Panc1 (cell line): ENCODE data around the gene TMEM86A. TPM values are rescaled to one million over a fixed set of nuclear protein-coding genes. Genes with fewer than 3 reads are reported as not detected.
"Not testable (repeated sequence)": the region's sequence is repeated elsewhere in the genome, so short reads cannot be mapped to it uniquely, and the experiment has no call there.

Experiments used
- ATAC-seq: fragments of 200-7000 bp; cut with Tn5 transposase; 2 replicates; pipeline ENCODE4 v1.9.1; 2020; ENCODE audit warnings: mild to moderate bottlenecking, moderate library complexity
- BruUV-seq: library from RNA; stranded (reverse); fragments of 400-500 nt; replicated peaks from 2 replicates; lab custom pipeline; 2021; lab: Mats Ljungman, UMichigan
- CTCF ChIA-PET: fragments of 300-600 bp; sonication (Branson Sonifier 250); formaldehyde crosslinking; loops from one replicate; lab custom pipeline; 2022; ENCODE audit warnings: antibody characterized with exemption; lab: Charles Lee
- POLR2A ChIA-PET: fragments of 300-600 bp; sonication (Branson Sonifier 250); formaldehyde crosslinking; loops from one replicate; lab custom pipeline; 2022; ENCODE audit warnings: antibody characterized with exemption; lab: Charles Lee
- DNase-seq: peaks from one replicate; pipeline ENCODE4 v3.0.0-alpha.2; 2010; ENCODE audit warnings: low read depth, low spot score
- H3K27ac ChIP-seq: 2 replicates; pipeline ENCODE4 v1.5.1; 2011; ENCODE audit warnings: mild to moderate bottlenecking, low read length, inconsistent platforms
- H3K27me3 ChIP-seq: fragments of 200-500 bp; sonication (Bioruptor generic); 2 replicates; pipeline ENCODE4 v1.6.0; 2014; ENCODE audit warnings: low read length, inconsistent platforms; ENCODE audit not compliant: control insufficient read depth, insufficient read depth
- H3K36me3 ChIP-seq: fragments of 200-500 bp; sonication (Bioruptor generic); 2 replicates; pipeline ENCODE4 v1.5.1; 2014; ENCODE audit warnings: inconsistent platforms, mild to moderate bottlenecking, low read length, moderate library complexity; ENCODE audit not compliant: control insufficient read depth, insufficient read depth
- H3K4me1 ChIP-seq: 2 replicates; pipeline ENCODE4 v1.5.1; 2011; ENCODE audit warnings: inconsistent platforms, mild to moderate bottlenecking, low read length, moderate library complexity; ENCODE audit not compliant: control insufficient read depth, insufficient read depth
- H3K4me3 ChIP-seq, 2 experiments: 2 replicates each; pipeline ENCODE4 v1.5.1; 2011 to 2012; ENCODE audit warnings: low read depth in 2 of 2, low read length in 2 of 2, mild to moderate bottlenecking in 2 of 2, inconsistent platforms in 1 of 2, moderate library complexity in 1 of 2
- H3K9me3 ChIP-seq: fragments of 200-500 bp; sonication (Bioruptor generic); 2 replicates; pipeline ENCODE4 v1.5.1; 2014; ENCODE audit warnings: low read depth, mild to moderate bottlenecking, inconsistent platforms, low read length, moderate library complexity; ENCODE audit not compliant: control insufficient read depth, insufficient read depth
- POLR2AphosphoS5 ChIP-seq: IDR thresholded peaks from 2 replicates; pipeline ENCODE4 v1.6.1; 2012; ENCODE audit warnings: mild to moderate bottlenecking, low read depth, low read length, moderate library complexity
- SIN3A ChIP-seq: IDR thresholded peaks from 2 replicates; pipeline ENCODE4 v1.6.1; 2012; ENCODE audit warnings: low read depth, mild to moderate bottlenecking, low read length, moderate library complexity, borderline replicate concordance; ENCODE audit not compliant: insufficient read depth
- TCF7L2 ChIP-seq: IDR thresholded peaks from 2 replicates; pipeline ENCODE4 v1.6.1; 2011; ENCODE audit warnings: mild to moderate bottlenecking, low read depth, low read length, inconsistent platforms
- in situ Hi-C: cut with HindIII; loops from 2 replicates; pipeline ENCODE4 v1.10.0; 2016; ENCODE audit warnings: low sequenced_read_pairs, low pct_unique_long_range_greater_than_20kb
- intact Hi-C: fragments of 100-400 bp; cut with micrococcal nuclease; formaldehyde crosslinking; loops from one replicate; pipeline ENCODE4 v1.10.0; 2022; ENCODE audit not compliant: unreplicated experiment
- total RNA-seq: library from RNA; stranded (reverse); gene quantifications from one replicate; pipeline ENCODE4 v1.2.1, GENCODE V29; 2021; ENCODE audit not compliant: unreplicated experiment
- TF ChIP-seq, protein P1 (sequence below): fragments of 450-650 bp; IDR thresholded peaks from 2 replicates; pipeline ENCODE4 v1.5.1; 2017; ENCODE audit warnings: mild to moderate bottlenecking
- TF ChIP-seq, protein P2 (sequence below), 2 experiments: IDR thresholded peaks; 2 replicates each; pipeline ENCODE4 v1.6.1; 2011 to 2012; ENCODE audit warnings: low read depth in 2 of 2, control low read depth in 1 of 2, low read length in 1 of 2, mild to moderate bottlenecking in 1 of 2, moderate library complexity in 1 of 2; ENCODE audit not compliant: insufficient read depth in 1 of 2

The TMEM86A gene
- total RNA-seq, 1 experiment from 2014 or later: 0.31 TPM

DNA sequence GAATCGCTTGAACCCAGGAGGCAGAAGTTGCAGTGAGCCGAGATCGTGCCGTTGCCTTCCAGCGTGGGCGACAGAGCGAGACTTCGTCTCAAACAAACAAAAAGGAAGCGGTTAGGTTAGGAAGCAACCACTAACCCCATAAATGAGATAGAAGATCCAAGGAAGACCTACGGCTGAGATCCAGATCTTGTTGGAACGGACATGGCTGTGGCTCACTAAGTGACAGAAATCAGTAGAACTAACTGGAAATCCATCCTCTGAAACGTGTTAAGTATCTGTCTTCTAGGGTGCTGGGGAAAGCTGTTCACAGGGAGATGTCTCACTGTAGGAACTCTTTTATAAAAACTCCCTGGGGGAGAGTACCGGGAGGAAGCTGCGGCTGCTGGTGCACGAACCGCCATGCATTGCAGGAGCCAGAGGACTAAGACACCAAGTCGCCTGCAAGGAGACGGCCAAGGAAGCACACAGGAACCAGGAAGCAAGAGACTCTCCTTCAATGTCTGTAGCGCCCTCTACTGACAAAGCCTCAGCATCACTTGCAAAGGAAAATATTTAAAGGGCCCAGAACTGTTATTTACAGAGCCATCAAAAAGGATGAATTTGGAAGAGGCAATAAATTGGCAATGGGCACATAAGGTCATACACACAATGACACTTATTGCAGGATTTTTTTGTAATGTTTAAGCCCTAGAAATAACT, 47.6 kb upstream of the TMEM86A start:
- TF ChIP-seq POLR2AphosphoS5: no peak
- TF ChIP-seq, protein P1, sequence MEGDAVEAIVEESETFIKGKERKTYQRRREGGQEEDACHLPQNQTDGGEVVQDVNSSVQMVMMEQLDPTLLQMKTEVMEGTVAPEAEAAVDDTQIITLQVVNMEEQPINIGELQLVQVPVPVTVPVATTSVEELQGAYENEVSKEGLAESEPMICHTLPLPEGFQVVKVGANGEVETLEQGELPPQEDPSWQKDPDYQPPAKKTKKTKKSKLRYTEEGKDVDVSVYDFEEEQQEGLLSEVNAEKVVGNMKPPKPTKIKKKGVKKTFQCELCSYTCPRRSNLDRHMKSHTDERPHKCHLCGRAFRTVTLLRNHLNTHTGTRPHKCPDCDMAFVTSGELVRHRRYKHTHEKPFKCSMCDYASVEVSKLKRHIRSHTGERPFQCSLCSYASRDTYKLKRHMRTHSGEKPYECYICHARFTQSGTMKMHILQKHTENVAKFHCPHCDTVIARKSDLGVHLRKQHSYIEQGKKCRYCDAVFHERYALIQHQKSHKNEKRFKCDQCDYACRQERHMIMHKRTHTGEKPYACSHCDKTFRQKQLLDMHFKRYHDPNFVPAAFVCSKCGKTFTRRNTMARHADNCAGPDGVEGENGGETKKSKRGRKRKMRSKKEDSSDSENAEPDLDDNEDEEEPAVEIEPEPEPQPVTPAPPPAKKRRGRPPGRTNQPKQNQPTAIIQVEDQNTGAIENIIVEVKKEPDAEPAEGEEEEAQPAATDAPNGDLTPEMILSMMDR: peak; percentile 82
- TF ChIP-seq TCF7L2: no peak
- ChIA-PET CTCF (no interaction called here), POLR2A (interaction anchor here (0.6 kb wide), 1 partner anchor 73 kb away, joined by 4 read pairs; no protein-coding TSS in a partner anchor)
- no TSS peak for BruUV-seq
- in situ Hi-C loops (no loop called here), intact Hi-C loops (no loop called here)
- no peak overlapping the region for H3K4me3 ChIP-seq
- H3K9me3 ChIP-seq: no peaks in the 10 kb centered on the region
- no peaks in the 10 kb centered on the region for H3K4me1 ChIP-seq
- DNase-seq: no peak
- no peaks in the 10 kb centered on the region for H3K36me3 ChIP-seq
- H3K27ac ChIP-seq: no peak overlapping the region
- peak; percentile 68 for ATAC-seq
- H3K27me3 ChIP-seq: no peaks in the 10 kb centered on the region

DNA sequence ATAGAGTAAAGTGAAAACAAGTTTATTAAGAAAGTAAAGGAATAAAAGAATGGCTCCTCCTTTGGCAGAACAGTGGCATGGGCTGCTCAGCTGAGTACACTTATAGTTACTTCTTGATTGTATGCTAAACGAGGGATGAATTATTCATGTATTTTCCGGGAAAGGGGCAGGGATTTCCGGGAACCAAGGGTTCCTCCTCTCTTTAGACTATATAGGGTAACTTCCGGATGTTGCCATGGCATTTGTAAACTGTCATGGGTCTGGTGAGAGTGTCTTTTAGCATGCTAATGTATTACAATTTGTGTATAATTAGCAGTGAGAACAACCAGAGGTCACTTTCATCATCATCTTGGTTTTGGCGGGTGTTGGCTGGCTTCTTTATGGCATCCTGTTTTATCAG, 40.9 kb upstream of the TMEM86A start:
- TF ChIP-seq TCF7L2 (no peak), SIN3A (no peak), POLR2AphosphoS5 (no peak)
- TF ChIP-seq, protein P1: no peak
- TF ChIP-seq, protein P2, sequence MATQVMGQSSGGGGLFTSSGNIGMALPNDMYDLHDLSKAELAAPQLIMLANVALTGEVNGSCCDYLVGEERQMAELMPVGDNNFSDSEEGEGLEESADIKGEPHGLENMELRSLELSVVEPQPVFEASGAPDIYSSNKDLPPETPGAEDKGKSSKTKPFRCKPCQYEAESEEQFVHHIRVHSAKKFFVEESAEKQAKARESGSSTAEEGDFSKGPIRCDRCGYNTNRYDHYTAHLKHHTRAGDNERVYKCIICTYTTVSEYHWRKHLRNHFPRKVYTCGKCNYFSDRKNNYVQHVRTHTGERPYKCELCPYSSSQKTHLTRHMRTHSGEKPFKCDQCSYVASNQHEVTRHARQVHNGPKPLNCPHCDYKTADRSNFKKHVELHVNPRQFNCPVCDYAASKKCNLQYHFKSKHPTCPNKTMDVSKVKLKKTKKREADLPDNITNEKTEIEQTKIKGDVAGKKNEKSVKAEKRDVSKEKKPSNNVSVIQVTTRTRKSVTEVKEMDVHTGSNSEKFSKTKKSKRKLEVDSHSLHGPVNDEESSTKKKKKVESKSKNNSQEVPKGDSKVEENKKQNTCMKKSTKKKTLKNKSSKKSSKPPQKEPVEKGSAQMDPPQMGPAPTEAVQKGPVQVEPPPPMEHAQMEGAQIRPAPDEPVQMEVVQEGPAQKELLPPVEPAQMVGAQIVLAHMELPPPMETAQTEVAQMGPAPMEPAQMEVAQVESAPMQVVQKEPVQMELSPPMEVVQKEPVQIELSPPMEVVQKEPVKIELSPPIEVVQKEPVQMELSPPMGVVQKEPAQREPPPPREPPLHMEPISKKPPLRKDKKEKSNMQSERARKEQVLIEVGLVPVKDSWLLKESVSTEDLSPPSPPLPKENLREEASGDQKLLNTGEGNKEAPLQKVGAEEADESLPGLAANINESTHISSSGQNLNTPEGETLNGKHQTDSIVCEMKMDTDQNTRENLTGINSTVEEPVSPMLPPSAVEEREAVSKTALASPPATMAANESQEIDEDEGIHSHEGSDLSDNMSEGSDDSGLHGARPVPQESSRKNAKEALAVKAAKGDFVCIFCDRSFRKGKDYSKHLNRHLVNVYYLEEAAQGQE (IDR thresholded peaks at IDR 0.05; ENCODE audit: insufficient read depth in 1 of 2, low read depth in 2 of 2, low read length in 1 of 2): no peak
- intact Hi-C loops: no loop called here
- in situ Hi-C loops: no loop called here
- no peaks in the 10 kb centered on the region for H3K9me3 ChIP-seq
- H3K4me3 ChIP-seq: no peak overlapping the region
- ATAC-seq (no peak), DNase-seq (no peak)
- H3K27ac ChIP-seq: no peak overlapping the region
- POLR2A ChIA-PET: no interaction called here
- peaks cover 4% of the 10 kb centered on the region for H3K27me3 ChIP-seq
- CTCF ChIA-PET: interaction anchor here (1.4 kb wide), 1 partner anchor 64 kb away, joined by 3 read pairs; no protein-coding TSS in a partner anchor
- H3K4me1 ChIP-seq: no peaks in the 10 kb centered on the region
- no TSS peak for BruUV-seq
- H3K36me3 ChIP-seq: no peaks in the 10 kb centered on the region

DNA sequence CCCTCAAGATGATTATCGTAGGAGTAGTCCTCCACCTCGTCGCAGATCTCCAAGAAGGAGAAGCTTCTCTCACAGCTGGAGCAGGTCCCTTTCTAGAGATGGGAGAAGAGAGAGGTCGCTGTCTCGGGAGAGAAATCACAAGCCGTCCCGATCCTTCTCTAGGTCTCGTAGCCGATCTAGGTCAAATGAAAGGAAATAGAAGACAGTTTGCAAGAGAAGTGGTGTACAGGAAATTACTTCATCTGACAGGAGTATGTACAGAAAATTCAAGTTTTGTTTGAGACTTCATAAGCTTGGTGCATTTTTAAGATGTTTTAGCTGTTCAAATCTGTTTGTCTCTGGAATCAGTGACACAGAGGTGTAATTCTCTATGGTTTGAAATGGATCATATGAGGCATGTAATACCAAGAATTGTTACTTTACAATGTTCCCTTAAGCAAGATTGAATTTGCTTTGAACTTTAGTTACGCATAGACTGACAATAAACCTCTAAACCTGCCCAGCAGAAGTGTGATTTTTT, 33.2 kb upstream of the TMEM86A start:
- not testable (repeated sequence) for ATAC-seq, BruUV-seq

More for the DNA sequence above, 33.2 kb upstream of the TMEM86A start:
- intact Hi-C loops, H3K4me3 ChIP-seq, H3K27ac ChIP-seq, H3K4me1 ChIP-seq, H3K36me3 ChIP-seq, CTCF ChIA-PET, in situ Hi-C loops, DNase-seq, H3K27me3 ChIP-seq, H3K9me3 ChIP-seq: not testable (repeated sequence)
- POLR2A ChIA-PET: interaction anchor here (0.7 kb wide), 1 partner anchor 35 kb away, joined by 4 read pairs; no protein-coding TSS in a partner anchor
